ENCODE data around the gene COL21A1.
"Not testable (repeated sequence)": the region's sequence is repeated elsewhere in the genome, so short reads cannot be mapped to it uniquely, and the experiment has no call there.

The COL21A1 gene

DNA sequence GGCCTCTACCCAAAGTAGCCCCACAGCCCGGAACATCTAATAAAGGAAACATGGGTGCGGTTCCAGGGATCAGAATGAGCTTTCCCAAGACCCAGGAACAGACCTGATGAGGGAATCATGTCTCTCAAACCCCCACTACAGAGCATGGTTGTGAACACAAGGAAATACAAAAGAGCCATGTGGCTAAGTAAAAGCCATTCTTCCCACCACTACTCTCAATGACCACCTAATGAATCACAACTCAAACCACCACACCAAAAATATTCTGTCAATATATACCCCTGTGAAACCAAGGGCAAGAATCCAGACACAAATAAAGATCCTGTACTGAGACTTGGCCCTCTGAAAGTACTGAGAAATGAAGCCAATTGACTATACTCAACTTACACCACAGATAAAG is 20.9 kb upstream of the COL21A1 start:
- no peak overlapping the region for H3K4me3 ChIP-seq (ENCODE audit: low read length)
- H3K27me3 ChIP-seq (ENCODE audit: control insufficient read depth, insufficient read depth, low read length): no peaks in the 10 kb centered on the region
- no peaks in the 10 kb centered on the region for H3K4me1 ChIP-seq (ENCODE audit: control insufficient read depth, insufficient read depth, low read length)
- no peaks in the 10 kb centered on the region for H3K36me3 ChIP-seq (ENCODE audit: control insufficient read depth, insufficient read depth, low read length)
- H3K9ac ChIP-seq (ENCODE audit: low read length): no peak overlapping the region
- H3K9me3 ChIP-seq (ENCODE audit: control insufficient read depth, low read length): no peaks in the 10 kb centered on the region

DNA sequence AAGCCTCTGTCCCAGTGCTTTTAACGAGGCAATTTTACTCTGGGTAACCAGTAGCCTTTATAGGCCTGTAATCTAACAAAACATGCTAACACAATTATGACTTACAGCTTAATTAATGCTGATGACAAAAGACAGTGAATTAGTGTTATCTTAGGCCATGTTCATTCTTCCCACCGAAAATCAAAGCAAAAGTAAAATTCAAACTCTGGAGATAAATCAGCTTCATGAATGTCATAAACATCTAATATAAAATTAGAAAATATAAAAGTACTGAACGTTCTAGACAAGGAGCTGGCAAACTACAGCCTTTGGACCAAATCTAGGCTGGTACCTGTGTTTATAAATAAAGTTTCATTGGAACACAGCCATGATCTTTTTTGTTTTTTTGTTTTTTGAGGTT is 18.6 kb upstream of the COL21A1 start:
- no peaks in the 10 kb centered on the region for H3K36me3 ChIP-seq (ENCODE audit: control insufficient read depth, insufficient read depth, low read length)
- H3K9me3 ChIP-seq (ENCODE audit: control insufficient read depth, low read length): no peaks in the 10 kb centered on the region
- H3K4me3 ChIP-seq (ENCODE audit: low read length): no peak overlapping the region
- no peak overlapping the region for H3K9ac ChIP-seq (ENCODE audit: low read length)
- no peaks in the 10 kb centered on the region for H3K4me1 ChIP-seq (ENCODE audit: control insufficient read depth, insufficient read depth, low read length)
- H3K27me3 ChIP-seq (ENCODE audit: control insufficient read depth, insufficient read depth, low read length): no peaks in the 10 kb centered on the region

DNA sequence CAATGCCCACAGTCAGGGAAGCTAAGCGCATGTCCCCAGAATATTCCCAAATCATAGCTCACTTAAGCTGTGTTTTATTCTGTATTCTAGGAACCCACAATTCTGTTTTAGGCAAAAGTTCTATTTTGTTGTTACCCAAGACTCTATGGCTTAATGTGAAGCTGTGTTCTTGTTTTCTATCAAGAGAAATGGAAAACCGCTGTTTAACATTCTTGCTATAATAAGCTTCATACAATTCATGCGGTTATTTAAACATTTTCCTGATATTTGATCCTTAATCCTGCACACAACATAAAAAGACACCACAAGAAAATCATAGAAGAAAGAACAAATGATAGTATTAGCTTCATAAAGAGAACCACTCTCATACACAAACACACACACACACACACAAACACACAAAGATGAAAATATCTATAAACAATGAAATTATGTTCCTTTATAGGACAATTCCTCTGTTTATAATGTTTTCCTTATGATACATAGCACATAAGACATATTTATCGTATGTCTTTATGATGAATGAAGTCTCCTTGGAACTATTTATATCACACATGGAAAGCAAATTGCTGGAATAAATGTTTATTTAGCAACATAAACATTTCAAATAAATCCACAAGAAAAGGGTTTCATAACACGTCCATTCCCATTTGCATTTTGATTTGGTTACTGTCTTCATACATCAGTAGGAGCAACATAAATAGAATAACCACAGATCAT is 16.4 kb upstream of the COL21A1 start:
- no peak overlapping the region for H3K4me3 ChIP-seq (ENCODE audit: low read length)
- H3K9ac ChIP-seq (ENCODE audit: low read length): no peak overlapping the region
- H3K27me3 ChIP-seq (ENCODE audit: control insufficient read depth, insufficient read depth, low read length): no peaks in the 10 kb centered on the region
- no peaks in the 10 kb centered on the region for H3K36me3 ChIP-seq (ENCODE audit: control insufficient read depth, insufficient read depth, low read length)
- H3K9me3 ChIP-seq (ENCODE audit: control insufficient read depth, low read length): no peaks in the 10 kb centered on the region
- H3K4me1 ChIP-seq (ENCODE audit: control insufficient read depth, insufficient read depth, low read length): no peaks in the 10 kb centered on the region

DNA sequence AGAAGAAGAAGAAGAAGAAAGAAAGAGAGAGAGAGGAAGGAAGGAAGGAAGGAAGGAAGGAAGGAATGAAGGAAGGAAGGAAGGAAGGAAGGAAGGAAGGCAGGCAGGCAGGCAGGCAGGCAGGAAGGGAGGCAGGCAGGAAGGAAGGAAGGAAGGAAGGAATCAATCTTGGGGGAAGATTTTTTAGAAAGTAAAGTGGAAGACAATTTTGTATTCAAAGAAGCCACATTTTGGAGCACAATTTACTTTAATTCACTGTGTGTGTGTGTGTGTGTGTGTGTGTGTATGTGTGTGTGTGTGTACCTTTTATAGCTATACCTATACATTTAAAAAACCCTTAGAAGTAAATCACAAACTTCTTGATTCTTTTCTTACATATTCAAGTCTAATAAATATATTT is 13.2 kb upstream of the COL21A1 start:
- not testable (repeated sequence) for H3K36me3 ChIP-seq (ENCODE audit: control insufficient read depth, insufficient read depth, low read length); H3K4me1 ChIP-seq (ENCODE audit: control insufficient read depth, insufficient read depth, low read length); H3K9me3 ChIP-seq (ENCODE audit: control insufficient read depth, low read length); H3K4me3 ChIP-seq (ENCODE audit: low read length); H3K27me3 ChIP-seq (ENCODE audit: control insufficient read depth, insufficient read depth, low read length); H3K9ac ChIP-seq (ENCODE audit: low read length)

DNA sequence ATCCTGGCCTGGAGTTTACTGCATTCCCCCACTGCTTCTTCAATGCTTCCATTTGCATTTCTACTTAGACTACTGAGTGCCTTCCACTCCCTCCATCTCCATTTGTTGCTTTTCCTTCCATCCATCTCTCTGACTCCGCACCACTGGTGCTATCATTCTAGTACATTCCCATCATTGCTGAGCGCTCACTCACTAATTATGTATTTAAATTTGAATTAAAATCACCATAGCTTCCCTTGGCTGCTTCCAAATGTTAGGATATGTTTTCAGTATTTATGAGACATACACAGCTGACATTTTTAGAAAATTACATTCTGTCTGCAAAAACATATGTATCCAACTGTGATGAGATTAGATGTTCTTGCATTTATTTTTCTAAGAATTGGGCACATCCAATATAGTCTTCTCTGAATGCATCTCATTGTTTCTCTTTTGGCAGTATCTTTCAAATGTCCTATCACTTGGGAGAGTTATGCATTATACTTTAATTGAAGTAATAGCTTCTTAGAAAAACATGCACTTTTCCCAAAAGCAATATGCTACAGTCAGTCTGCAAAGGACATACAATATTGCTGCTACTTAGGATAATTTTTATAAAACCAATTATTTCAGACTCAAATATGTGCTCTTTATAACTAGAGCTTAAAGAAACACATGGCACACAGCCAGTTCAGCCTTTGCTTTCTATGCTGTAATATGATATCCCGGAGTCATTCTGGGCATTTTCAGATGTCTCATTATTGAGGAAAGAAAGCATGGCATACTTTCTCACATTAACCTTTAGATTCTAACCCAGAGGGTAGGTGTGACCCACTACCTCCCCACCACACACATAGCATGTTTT is 12.1 kb upstream of the COL21A1 start:
- Histone ChIP-seq H3K9me3 (ENCODE audit: control insufficient read depth, low read length) (no peaks in the 10 kb centered on the region), H3K36me3 (ENCODE audit: control insufficient read depth, insufficient read depth, low read length) (no peaks in the 10 kb centered on the region), H3K9ac (ENCODE audit: low read length) (no peak overlapping the region), H3K27me3 (ENCODE audit: control insufficient read depth, insufficient read depth, low read length) (no peaks in the 10 kb centered on the region), H3K4me3 (ENCODE audit: low read length) (no peak overlapping the region), H3K4me1 (ENCODE audit: control insufficient read depth, insufficient read depth, low read length) (no peaks in the 10 kb centered on the region)

DNA sequence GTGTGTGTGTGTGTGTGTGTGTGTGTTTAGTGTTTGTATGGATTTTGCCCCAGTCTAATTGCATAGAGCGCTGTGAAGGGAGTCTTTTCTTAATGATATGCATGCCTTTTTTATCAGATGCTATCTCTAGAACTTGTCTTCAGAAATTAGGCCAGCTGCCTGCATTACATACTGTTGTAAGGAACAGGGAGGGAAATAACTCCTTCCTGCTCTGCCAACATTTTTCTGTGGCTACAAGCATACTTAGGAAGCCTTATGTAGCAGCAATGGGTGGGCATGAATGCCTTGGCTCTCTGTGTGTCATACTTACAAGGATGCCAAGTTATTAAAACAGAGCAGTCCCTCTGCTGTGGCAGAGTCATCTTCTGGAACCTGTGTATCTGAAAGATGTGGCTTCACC is 8.0 kb upstream of the COL21A1 start:
- no peak overlapping the region for H3K4me3 ChIP-seq (ENCODE audit: low read length)
- H3K9ac ChIP-seq (ENCODE audit: low read length): no peak overlapping the region
- H3K27me3 ChIP-seq (ENCODE audit: control insufficient read depth, insufficient read depth, low read length): no peaks in the 10 kb centered on the region
- no peaks in the 10 kb centered on the region for H3K4me1 ChIP-seq (ENCODE audit: control insufficient read depth, insufficient read depth, low read length)
- H3K9me3 ChIP-seq (ENCODE audit: control insufficient read depth, low read length): no peaks in the 10 kb centered on the region
- H3K36me3 ChIP-seq (ENCODE audit: control insufficient read depth, insufficient read depth, low read length): no peaks in the 10 kb centered on the region

DNA sequence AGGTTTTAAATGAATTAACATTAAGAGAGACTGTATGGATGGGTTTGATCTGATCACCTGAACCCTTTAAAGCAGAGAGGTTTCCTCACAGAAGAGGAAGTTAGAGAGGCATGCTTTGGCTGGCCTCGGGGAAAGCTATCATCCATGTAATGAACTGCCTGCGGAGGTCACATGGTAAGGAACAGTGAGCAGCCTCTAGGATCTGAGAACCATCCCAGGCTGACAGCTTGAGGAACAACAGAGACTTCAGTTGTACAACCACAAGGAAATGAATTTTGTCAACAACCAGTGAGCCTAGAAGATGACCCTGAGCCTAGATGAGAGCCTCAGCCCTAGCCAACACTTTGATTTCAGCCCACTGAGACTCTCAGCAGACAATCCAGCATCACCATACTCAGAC is 2.9 kb upstream of the COL21A1 start:
- Histone ChIP-seq H3K4me3 (ENCODE audit: low read length) (no peak overlapping the region), H3K9me3 (ENCODE audit: control insufficient read depth, low read length) (no peaks in the 10 kb centered on the region), H3K27me3 (ENCODE audit: control insufficient read depth, insufficient read depth, low read length) (peaks cover 14% of the 10 kb centered on the region), H3K4me1 (ENCODE audit: control insufficient read depth, insufficient read depth, low read length) (peaks cover 15% of the 10 kb centered on the region), H3K36me3 (ENCODE audit: control insufficient read depth, insufficient read depth, low read length) (no peaks in the 10 kb centered on the region), H3K9ac (ENCODE audit: low read length) (no peak overlapping the region)

DNA sequence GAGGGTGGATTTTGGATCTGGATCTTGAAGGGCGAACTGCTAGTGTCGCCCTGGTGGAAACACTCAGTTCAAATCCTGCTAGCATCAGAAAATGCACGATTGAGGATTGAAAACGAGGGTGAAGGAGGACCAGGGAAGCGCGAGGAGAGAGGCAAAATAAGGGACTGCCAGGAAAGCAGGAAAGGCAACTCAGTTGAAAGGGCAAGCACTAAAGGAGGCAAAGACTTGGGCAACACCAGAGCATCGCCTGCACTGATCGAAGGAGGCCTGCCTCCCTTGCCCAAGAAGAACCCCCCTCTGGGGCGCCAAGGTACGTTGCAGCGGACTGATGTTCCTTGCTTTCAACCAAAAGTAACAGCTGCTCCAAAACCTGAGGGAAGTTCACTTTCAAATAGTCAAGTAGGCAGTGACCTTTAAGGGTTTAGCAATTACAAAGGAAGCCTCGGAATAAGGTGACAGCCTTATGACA is 308 bp upstream of the COL21A1 start:
- Histone ChIP-seq H3K9ac (ENCODE audit: low read length) (no peak overlapping the region), H3K9me3 (ENCODE audit: control insufficient read depth, low read length) (no peaks in the 10 kb centered on the region), H3K36me3 (ENCODE audit: control insufficient read depth, insufficient read depth, low read length) (no peaks in the 10 kb centered on the region), H3K27me3 (ENCODE audit: control insufficient read depth, insufficient read depth, low read length) (peaks cover 14% of the 10 kb centered on the region), H3K4me1 (ENCODE audit: control insufficient read depth, insufficient read depth, low read length) (peaks cover 15% of the 10 kb centered on the region), H3K4me3 (ENCODE audit: low read length) (no peak overlapping the region)

DNA sequence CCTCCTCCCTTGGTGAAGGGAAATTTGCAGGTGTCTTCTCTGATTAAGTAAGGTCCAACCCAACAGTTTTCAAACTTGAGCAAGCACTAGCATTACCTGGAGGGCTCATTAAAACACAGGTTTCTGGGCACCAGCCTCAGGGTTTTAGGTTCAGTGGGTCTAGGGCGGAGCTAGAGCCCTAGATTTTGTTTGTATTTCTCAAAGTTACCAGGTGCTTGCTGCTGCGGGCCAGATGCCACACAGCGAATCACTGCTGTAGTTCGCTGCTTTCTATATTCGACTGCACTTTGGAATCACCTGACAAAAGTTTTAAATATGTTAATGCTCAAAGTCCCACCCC is 869 bp downstream of the COL21A1 start:
- H3K4me3 ChIP-seq (ENCODE audit: low read length): no peak overlapping the region
- no peak overlapping the region for H3K9ac ChIP-seq (ENCODE audit: low read length)
- no peaks in the 10 kb centered on the region for H3K36me3 ChIP-seq (ENCODE audit: control insufficient read depth, insufficient read depth, low read length)
- H3K9me3 ChIP-seq (ENCODE audit: control insufficient read depth, low read length): no peaks in the 10 kb centered on the region
- peaks cover 15% of the 10 kb centered on the region for H3K4me1 ChIP-seq (ENCODE audit: control insufficient read depth, insufficient read depth, low read length)
- peaks cover 14% of the 10 kb centered on the region for H3K27me3 ChIP-seq (ENCODE audit: control insufficient read depth, insufficient read depth, low read length)

DNA sequence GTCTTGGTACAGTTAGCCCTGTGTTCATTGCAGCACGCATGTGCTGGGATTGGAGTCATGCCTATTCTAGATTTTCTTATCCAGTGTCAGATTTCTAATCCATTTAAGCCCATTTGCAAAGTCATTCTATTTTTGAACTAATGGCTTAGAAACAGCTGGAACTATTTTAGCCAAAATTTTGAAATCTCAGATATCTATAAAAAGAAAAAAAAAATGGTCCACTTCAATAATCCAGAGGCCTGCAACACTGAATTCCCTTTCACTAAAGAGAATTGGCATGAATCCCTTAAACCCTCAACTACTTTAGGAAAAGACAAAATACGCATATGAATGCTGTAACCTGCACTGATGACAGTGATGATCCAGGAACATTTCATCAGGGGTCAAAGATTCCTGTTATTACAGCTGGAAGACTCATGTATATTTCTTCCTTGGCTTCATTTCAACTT is 1.5 kb downstream of the COL21A1 start:
- peaks cover 14% of the 10 kb centered on the region for H3K27me3 ChIP-seq (ENCODE audit: control insufficient read depth, insufficient read depth, low read length)
- peaks cover 15% of the 10 kb centered on the region for H3K4me1 ChIP-seq (ENCODE audit: control insufficient read depth, insufficient read depth, low read length)
- no peak overlapping the region for H3K4me3 ChIP-seq (ENCODE audit: low read length)
- H3K9ac ChIP-seq (ENCODE audit: low read length): no peak overlapping the region
- no peaks in the 10 kb centered on the region for H3K36me3 ChIP-seq (ENCODE audit: control insufficient read depth, insufficient read depth, low read length)
- H3K9me3 ChIP-seq (ENCODE audit: control insufficient read depth, low read length): no peaks in the 10 kb centered on the region

DNA sequence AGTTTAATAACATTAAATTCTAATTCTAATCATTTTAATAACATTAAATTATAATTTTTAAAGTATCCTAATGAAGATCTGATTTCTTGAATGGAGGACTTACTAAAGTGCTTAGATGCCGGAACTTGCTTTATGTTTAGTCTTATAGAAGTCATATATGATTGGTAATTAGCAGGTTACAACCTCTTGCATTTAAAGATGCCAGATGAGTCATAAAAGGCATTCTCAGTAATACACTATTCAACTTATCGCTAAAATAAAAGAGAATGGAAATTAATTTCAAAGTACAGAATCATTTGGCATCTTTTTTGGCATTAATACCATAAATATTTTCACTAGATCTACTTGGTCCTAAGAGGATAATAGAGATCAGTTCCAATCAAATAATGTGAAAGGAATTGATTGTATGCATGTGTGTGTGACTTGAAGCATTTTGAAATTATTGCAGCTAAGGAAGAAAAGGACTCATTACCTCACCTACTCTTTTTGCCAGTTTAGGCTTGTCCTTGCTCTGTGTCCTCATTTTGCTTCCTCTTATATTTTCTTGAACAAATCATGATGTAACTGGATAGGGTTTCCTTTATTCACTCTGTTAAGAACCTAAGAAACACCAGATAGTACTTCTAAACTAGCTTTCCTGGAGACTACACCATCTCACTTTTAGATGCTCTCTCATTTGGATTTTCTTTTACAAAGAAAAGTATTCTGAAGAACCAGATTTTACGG is 2.7 kb downstream of the COL21A1 start:
- Histone ChIP-seq H3K4me1 (ENCODE audit: control insufficient read depth, insufficient read depth, low read length) (peaks cover 15% of the 10 kb centered on the region), H3K27me3 (ENCODE audit: control insufficient read depth, insufficient read depth, low read length) (peaks cover 14% of the 10 kb centered on the region), H3K36me3 (ENCODE audit: control insufficient read depth, insufficient read depth, low read length) (no peaks in the 10 kb centered on the region), H3K9me3 (ENCODE audit: control insufficient read depth, low read length) (no peaks in the 10 kb centered on the region), H3K9ac (ENCODE audit: low read length) (no peak overlapping the region), H3K4me3 (ENCODE audit: low read length) (no peak overlapping the region)

DNA sequence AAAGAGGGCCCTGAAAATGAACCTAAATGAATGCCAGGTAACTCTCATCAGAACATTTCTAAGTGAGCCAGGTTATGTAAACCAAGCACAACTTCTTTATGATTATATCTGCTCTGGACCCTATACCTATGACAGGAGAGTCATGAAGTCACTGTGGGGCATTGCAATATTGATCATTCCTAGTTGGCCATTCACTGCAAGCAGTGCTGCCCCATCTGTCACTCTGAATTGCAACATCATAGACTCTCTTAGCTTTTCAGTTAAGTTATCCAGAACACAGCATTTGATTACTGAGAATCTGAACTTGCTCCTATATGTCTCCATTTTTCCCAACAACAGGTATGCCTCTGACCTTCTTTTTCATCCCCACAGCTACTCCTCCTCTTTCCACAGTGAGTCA is 3.3 kb downstream of the COL21A1 start:
- Histone ChIP-seq H3K27me3 (ENCODE audit: control insufficient read depth, insufficient read depth, low read length) (peaks cover 14% of the 10 kb centered on the region), H3K36me3 (ENCODE audit: control insufficient read depth, insufficient read depth, low read length) (no peaks in the 10 kb centered on the region), H3K9ac (ENCODE audit: low read length) (no peak overlapping the region), H3K4me3 (ENCODE audit: low read length) (no peak overlapping the region), H3K9me3 (ENCODE audit: control insufficient read depth, low read length) (no peaks in the 10 kb centered on the region), H3K4me1 (ENCODE audit: control insufficient read depth, insufficient read depth, low read length) (peaks cover 15% of the 10 kb centered on the region)
